Effector memory CD4-positive, alpha-beta T cell (primary cell): ENCODE data around the gene NDOR1.

ENCODE experiments used
- DNase-seq, 3 donors: peaks; one replicate each; pipeline ENCODE4 v3.0.0-alpha.2; 2020
- H3K27ac ChIP-seq: 2 replicates; pipeline ENCODE4 v1.7.0; 2013; ENCODE audit warnings: mild to moderate bottlenecking, low read length, moderate library complexity; ENCODE audit not compliant: insufficient read depth, poor library complexity, severe bottlenecking
- H3K27me3 ChIP-seq: replicated peaks from 2 replicates; pipeline ENCODE4 v1.7.0; 2013; ENCODE audit warnings: mild to moderate bottlenecking, low read length; ENCODE audit not compliant: insufficient read depth, control insufficient read depth, poor library complexity, severe bottlenecking
- H3K36me3 ChIP-seq: 2 replicates; pipeline ENCODE4 v1.7.0; 2013; ENCODE audit warnings: mild to moderate bottlenecking, low read length, moderate library complexity; ENCODE audit not compliant: control insufficient read depth, insufficient read depth
- H3K4me1 ChIP-seq: 2 replicates; pipeline ENCODE4 v1.7.0; 2013; ENCODE audit warnings: low read length, mild to moderate bottlenecking; ENCODE audit not compliant: control insufficient read depth, insufficient read depth, poor library complexity, severe bottlenecking
- H3K4me3 ChIP-seq: 2 replicates; pipeline ENCODE4 v1.7.0; 2013; ENCODE audit warnings: low read length, low read depth, mild to moderate bottlenecking; ENCODE audit not compliant: insufficient read depth, poor library complexity, severe bottlenecking
- H3K9me3 ChIP-seq: 2 replicates; pipeline ENCODE4 v1.7.0; 2013; ENCODE audit warnings: mild to moderate bottlenecking, low read length, moderate library complexity; ENCODE audit not compliant: control insufficient read depth

NDOR1 gene

GRCh38 chr9:137214620-137215019 is 9.1 kb downstream of the NDOR1 start:
- Histone ChIP-seq H3K4me1 (peaks cover 3% of the 10 kb centered on the region), H3K9me3 (no peaks in the 10 kb centered on the region), H3K36me3 (no peaks in the 10 kb centered on the region), H3K4me3 (no peak overlapping the region), H3K27ac (no peak overlapping the region), H3K27me3 (no peaks in the 10 kb centered on the region)
- no peak for DNase-seq

GRCh38 chr9:137215196-137215986 is 9.9 kb downstream of the NDOR1 start:
- no peak overlapping the region for H3K4me3 ChIP-seq
- H3K27me3 ChIP-seq = no peaks in the 10 kb centered on the region
- H3K27ac ChIP-seq = no peak overlapping the region
- no peaks in the 10 kb centered on the region for H3K9me3 ChIP-seq
- H3K4me1 ChIP-seq = peaks cover 3% of the 10 kb centered on the region
- no peaks in the 10 kb centered on the region for H3K36me3 ChIP-seq
- DNase-seq = no peak

GRCh38 chr9:137216188-137216965 is 10.9 kb downstream of the NDOR1 start:
- Histone ChIP-seq H3K4me1 (peaks cover 3% of the 10 kb centered on the region), H3K27ac (no peak overlapping the region), H3K9me3 (no peaks in the 10 kb centered on the region), H3K36me3 (no peaks in the 10 kb centered on the region), H3K27me3 (no peaks in the 10 kb centered on the region), H3K4me3 (no peak overlapping the region)
- DNase-seq = no peak

- H3K27me3 ChIP-seq = no peaks in the 10 kb centered on the region
- DNase-seq = no peak
- H3K9me3 ChIP-seq = no peaks in the 10 kb centered on the region
- H3K36me3 ChIP-seq = no peaks in the 10 kb centered on the region
- H3K4me3 ChIP-seq = no peak overlapping the region
- no peak overlapping the region for H3K27ac ChIP-seq
- peaks cover 6% of the 10 kb centered on the region for H3K4me1 ChIP-seq
Measured at GRCh38 chr9:137217276-137218211, 12.0 kb downstream of the NDOR1 start.

- H3K4me3 ChIP-seq = no peak overlapping the region
- no peaks in the 10 kb centered on the region for H3K27me3 ChIP-seq
- no peaks in the 10 kb centered on the region for H3K36me3 ChIP-seq
- H3K4me1 ChIP-seq = peaks cover 11% of the 10 kb centered on the region
- H3K9me3 ChIP-seq = no peaks in the 10 kb centered on the region
- H3K27ac ChIP-seq = no peak overlapping the region
- DNase-seq = no peak
Measured at GRCh38 chr9:137218212-137218753, 12.8 kb downstream of the NDOR1 start.

GRCh38 chr9:137218754-137219271 is 13.3 kb downstream of the NDOR1 start:
- Histone ChIP-seq H3K4me3 (no peak overlapping the region), H3K27ac (no peak overlapping the region), H3K9me3 (no peaks in the 10 kb centered on the region), H3K4me1 (peaks cover 13% of the 10 kb centered on the region), H3K36me3 (no peaks in the 10 kb centered on the region), H3K27me3 (no peaks in the 10 kb centered on the region)
- no peak for DNase-seq

GRCh38 chr9:137219757-137220316 is 14.3 kb downstream of the NDOR1 start:
- Histone ChIP-seq H3K27me3 (no peaks in the 10 kb centered on the region), H3K36me3 (no peaks in the 10 kb centered on the region), H3K4me1 (peaks cover 20% of the 10 kb centered on the region), H3K4me3 (no peak overlapping the region), H3K27ac (no peak overlapping the region), H3K9me3 (no peaks in the 10 kb centered on the region)
- DNase-seq = no peak

- Histone ChIP-seq H3K36me3 (no peaks in the 10 kb centered on the region), H3K27ac (no peak overlapping the region), H3K4me1 (peaks cover 20% of the 10 kb centered on the region), H3K9me3 (no peaks in the 10 kb centered on the region), H3K4me3 (no peak overlapping the region), H3K27me3 (no peaks in the 10 kb centered on the region)
- no peak for DNase-seq
Measured at GRCh38 chr9:137220317-137221094, 15.0 kb downstream of the NDOR1 start.

GRCh38 chr9:137221095-137221505 is 15.6 kb downstream of the NDOR1 start:
- no peaks in the 10 kb centered on the region for H3K27me3 ChIP-seq
- no peak for DNase-seq
- no peak overlapping the region for H3K4me3 ChIP-seq
- no peak overlapping the region for H3K27ac ChIP-seq
- peaks cover 20% of the 10 kb centered on the region for H3K4me1 ChIP-seq
- H3K36me3 ChIP-seq = no peaks in the 10 kb centered on the region
- no peaks in the 10 kb centered on the region for H3K9me3 ChIP-seq
